ENCODE data around the gene FABP6. TPM values are rescaled to one million over a fixed set of nuclear protein-coding genes. Genes with fewer than 3 reads are reported as not detected.

The FABP6 gene
- total and polyA plus RNA-seq, 2 donors from 2014 or later: not detected

GRCh38 chr5:160250826-160251225 is 21.5 kb downstream of the FABP6 start:
- Histone ChIP-seq H3K9ac (ENCODE audit: low read length in 3 of 3) (no peak overlapping the region), H3K9me3 (ENCODE audit: control insufficient read depth in 2 of 3, insufficient read depth in 1 of 3, low read length in 3 of 3) (no peaks in the 10 kb centered on the region), H3K27me3 (ENCODE audit: control insufficient read depth, insufficient read depth, low read length) (no peaks in the 10 kb centered on the region), H3K27ac (ENCODE audit: low read depth in 2 of 2, low read length in 2 of 2) (no peak overlapping the region), H3K4me1 (ENCODE audit: control insufficient read depth in 2 of 3, insufficient read depth in 2 of 3, low read depth in 1 of 3, low read length in 3 of 3) (no peaks in the 10 kb centered on the region), H3K4me3 (ENCODE audit: low read length in 3 of 3) (no peak overlapping the region), H3K36me3 (ENCODE audit: control insufficient read depth in 2 of 3, insufficient read depth in 3 of 3, low read length in 3 of 3) (peaks cover 0 to 15% (median 2%) of the 10 kb centered on the region in 3 donors)
- TF ChIP-seq, protein P1, sequence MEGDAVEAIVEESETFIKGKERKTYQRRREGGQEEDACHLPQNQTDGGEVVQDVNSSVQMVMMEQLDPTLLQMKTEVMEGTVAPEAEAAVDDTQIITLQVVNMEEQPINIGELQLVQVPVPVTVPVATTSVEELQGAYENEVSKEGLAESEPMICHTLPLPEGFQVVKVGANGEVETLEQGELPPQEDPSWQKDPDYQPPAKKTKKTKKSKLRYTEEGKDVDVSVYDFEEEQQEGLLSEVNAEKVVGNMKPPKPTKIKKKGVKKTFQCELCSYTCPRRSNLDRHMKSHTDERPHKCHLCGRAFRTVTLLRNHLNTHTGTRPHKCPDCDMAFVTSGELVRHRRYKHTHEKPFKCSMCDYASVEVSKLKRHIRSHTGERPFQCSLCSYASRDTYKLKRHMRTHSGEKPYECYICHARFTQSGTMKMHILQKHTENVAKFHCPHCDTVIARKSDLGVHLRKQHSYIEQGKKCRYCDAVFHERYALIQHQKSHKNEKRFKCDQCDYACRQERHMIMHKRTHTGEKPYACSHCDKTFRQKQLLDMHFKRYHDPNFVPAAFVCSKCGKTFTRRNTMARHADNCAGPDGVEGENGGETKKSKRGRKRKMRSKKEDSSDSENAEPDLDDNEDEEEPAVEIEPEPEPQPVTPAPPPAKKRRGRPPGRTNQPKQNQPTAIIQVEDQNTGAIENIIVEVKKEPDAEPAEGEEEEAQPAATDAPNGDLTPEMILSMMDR (IDR thresholded peaks at IDR 0.05; ENCODE audit: borderline replicate concordance, extremely low read depth, insufficient read depth): no peak
- DNase-seq: no peak
- FAIRE-seq: no peak
- intact Hi-C loops (cut with DNase I): no loop called here

DNA sequence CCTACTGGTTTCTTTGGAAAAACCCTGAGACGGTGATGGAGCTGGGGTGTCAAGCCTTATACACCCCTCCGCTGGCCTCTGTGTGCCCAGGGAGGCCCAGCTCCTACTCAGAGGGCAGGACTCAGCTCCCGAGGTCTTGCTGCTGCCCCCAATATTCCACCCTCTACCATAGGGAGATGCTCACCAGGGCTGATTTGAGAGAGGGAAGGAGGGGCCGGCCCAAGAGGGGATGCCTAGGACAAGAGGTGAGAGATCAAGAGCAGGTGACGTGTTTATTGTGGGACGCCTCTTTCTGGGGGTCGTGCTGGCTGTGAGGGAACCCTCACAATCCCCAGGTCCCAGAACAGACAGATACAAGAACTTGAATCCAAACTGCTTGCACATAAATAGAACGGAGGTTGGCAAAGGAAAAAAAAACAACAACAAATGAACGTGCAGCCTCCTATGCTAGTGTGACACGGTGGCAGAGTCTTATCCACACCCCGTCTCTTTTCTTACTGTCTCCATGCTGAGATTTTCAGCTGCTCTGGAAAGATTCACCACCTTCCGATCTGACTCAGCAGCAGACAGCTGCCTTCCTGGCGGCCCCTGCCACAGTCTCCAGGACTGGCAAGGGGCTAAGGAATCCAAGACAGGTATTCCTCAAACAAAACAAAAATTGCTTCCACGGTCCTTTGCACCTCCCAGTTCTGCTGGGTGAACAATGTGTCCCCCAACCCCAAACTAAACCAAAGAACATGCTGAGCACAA is 22.3 kb downstream of the FABP6 start:
- FAIRE-seq: no peak
- intact Hi-C loops (cut with DNase I): no loop called here
- TF ChIP-seq, protein P1 (IDR thresholded peaks at IDR 0.05; ENCODE audit: borderline replicate concordance, extremely low read depth, insufficient read depth): no peak
- Histone ChIP-seq H3K9ac (ENCODE audit: low read length in 3 of 3) (no peak overlapping the region), H3K4me1 (ENCODE audit: control insufficient read depth in 2 of 3, insufficient read depth in 2 of 3, low read depth in 1 of 3, low read length in 3 of 3) (no peaks in the 10 kb centered on the region), H3K9me3 (ENCODE audit: control insufficient read depth in 2 of 3, insufficient read depth in 1 of 3, low read length in 3 of 3) (no peaks in the 10 kb centered on the region), H3K4me3 (ENCODE audit: low read length in 3 of 3) (no peak overlapping the region), H3K36me3 (ENCODE audit: control insufficient read depth in 2 of 3, insufficient read depth in 3 of 3, low read length in 3 of 3) (peaks cover 0 to 15% (median 2%) of the 10 kb centered on the region in 3 donors), H3K27ac (ENCODE audit: low read depth in 2 of 2, low read length in 2 of 2) (no peak overlapping the region), H3K27me3 (ENCODE audit: control insufficient read depth, insufficient read depth, low read length) (no peaks in the 10 kb centered on the region)
- no peak for DNase-seq

DNA sequence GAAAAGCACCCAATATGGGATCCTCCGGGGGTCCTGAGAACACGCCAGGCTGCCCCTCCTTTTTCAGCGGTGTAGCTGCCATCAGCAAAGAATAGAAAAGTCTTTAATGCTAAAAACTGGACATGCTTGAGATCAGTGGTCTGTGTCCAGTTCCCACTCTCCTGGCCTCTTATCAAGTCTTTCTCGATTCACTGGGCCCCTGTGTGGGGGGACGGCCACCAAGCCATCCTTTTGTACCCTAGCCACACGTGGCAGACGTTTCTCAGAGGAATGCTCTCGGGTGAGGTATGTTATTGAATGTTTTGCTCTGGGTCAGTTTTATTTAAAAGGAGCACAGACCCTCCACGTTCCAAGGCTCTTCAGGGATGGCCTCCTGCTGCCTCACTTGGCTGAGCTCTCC is 23.6 kb downstream of the FABP6 start:
- intact Hi-C loops (cut with DNase I): no loop called here
- FAIRE-seq (no peak), DNase-seq (no peak)
- no peaks in the 10 kb centered on the region for H3K4me1 ChIP-seq (ENCODE audit: control insufficient read depth in 2 of 3, insufficient read depth in 2 of 3, low read depth in 1 of 3, low read length in 3 of 3)
- no peak overlapping the region for H3K9ac ChIP-seq (ENCODE audit: low read length in 3 of 3)
- no peak overlapping the region for H3K27ac ChIP-seq (ENCODE audit: low read depth in 2 of 2, low read length in 2 of 2)
- peaks cover 0 to 15% (median 2%) of the 10 kb centered on the region in 3 donors for H3K36me3 ChIP-seq (ENCODE audit: control insufficient read depth in 2 of 3, insufficient read depth in 3 of 3, low read length in 3 of 3)
- no peaks in the 10 kb centered on the region for H3K9me3 ChIP-seq (ENCODE audit: control insufficient read depth in 2 of 3, insufficient read depth in 1 of 3, low read length in 3 of 3)
- TF ChIP-seq, protein P1 (IDR thresholded peaks at IDR 0.05; ENCODE audit: borderline replicate concordance, extremely low read depth, insufficient read depth): no peak
- H3K4me3 ChIP-seq (ENCODE audit: low read length in 3 of 3): no peak overlapping the region
- H3K27me3 ChIP-seq (ENCODE audit: control insufficient read depth, insufficient read depth, low read length): no peaks in the 10 kb centered on the region
